Nephron progenitor cell (in vitro differentiated cells): ENCODE measurements around the gene EWSR1.

ENCODE experiments used
- DNase-seq: peaks from one replicate; pipeline ENCODE4 v3.0.0; 2021
- H3K27ac Mint-ChIP-seq: 2 replicates; pipeline ENCODE4 v1.8.0; 2021; ENCODE audit warnings: mild to moderate bottlenecking, moderate library complexity, mixed read lengths
- H3K27me3 Mint-ChIP-seq: 2 replicates; pipeline ENCODE4 v1.8.0; 2021; ENCODE audit warnings: mild to moderate bottlenecking, low read depth, mixed read lengths; ENCODE audit not compliant: poor library complexity
- H3K36me3 Mint-ChIP-seq: 2 replicates; pipeline ENCODE4 v1.8.0; 2021; ENCODE audit warnings: low read depth, mixed read lengths
- H3K4me1 Mint-ChIP-seq: 2 replicates; pipeline ENCODE4 v1.8.0; 2021; ENCODE audit warnings: mixed read lengths
- H3K4me3 Mint-ChIP-seq: 2 replicates; pipeline ENCODE4 v1.8.0; 2021; ENCODE audit warnings: mild to moderate bottlenecking, moderate library complexity, mixed read lengths
- H3K9me3 Mint-ChIP-seq: 2 replicates; pipeline ENCODE4 v1.8.0; 2021; ENCODE audit warnings: mild to moderate bottlenecking, moderate library complexity, mixed read lengths
- TF ChIP-seq, protein P1 (sequence below): fragments of 200-600 bp; sonication (generic); IDR thresholded peaks from 2 replicates; pipeline ENCODE4 v1.5.0; 2021; ENCODE audit warnings: antibody characterized with exemption

The EWSR1 gene

DNA sequence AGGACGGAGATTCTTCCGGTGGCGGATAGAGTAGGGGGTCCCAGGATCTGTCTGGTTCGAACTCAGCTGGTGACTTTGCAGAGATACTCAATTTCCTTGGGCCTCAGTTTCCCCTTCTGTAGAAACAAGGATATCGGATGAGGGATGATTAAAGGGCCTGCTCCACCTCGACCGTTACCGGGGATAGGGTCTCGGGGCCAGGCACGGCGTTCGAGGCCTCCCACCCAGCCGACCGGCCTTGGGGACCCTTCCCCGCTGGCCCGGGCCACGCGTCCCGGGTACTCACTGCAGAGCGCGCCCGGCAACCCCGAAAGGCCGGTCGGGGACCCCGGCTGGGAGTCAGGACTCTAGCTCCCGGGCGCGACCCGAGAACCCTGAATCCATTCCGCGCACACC, 608 bp upstream of the EWSR1 start:
- no peak for DNase-seq
- Mint-ChIP-seq H3K4me3 (peak overlapping the region; percentile 96), H3K36me3 (peaks cover 33% of the 10 kb centered on the region), H3K27me3 (peaks cover 5% of the 10 kb centered on the region), H3K9me3 (no peaks in the 10 kb centered on the region), H3K4me1 (peaks cover 59% of the 10 kb centered on the region), H3K27ac (peak overlapping the region; percentile 77)
- TF ChIP-seq, protein P1, sequence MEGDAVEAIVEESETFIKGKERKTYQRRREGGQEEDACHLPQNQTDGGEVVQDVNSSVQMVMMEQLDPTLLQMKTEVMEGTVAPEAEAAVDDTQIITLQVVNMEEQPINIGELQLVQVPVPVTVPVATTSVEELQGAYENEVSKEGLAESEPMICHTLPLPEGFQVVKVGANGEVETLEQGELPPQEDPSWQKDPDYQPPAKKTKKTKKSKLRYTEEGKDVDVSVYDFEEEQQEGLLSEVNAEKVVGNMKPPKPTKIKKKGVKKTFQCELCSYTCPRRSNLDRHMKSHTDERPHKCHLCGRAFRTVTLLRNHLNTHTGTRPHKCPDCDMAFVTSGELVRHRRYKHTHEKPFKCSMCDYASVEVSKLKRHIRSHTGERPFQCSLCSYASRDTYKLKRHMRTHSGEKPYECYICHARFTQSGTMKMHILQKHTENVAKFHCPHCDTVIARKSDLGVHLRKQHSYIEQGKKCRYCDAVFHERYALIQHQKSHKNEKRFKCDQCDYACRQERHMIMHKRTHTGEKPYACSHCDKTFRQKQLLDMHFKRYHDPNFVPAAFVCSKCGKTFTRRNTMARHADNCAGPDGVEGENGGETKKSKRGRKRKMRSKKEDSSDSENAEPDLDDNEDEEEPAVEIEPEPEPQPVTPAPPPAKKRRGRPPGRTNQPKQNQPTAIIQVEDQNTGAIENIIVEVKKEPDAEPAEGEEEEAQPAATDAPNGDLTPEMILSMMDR, result no peak

DNA sequence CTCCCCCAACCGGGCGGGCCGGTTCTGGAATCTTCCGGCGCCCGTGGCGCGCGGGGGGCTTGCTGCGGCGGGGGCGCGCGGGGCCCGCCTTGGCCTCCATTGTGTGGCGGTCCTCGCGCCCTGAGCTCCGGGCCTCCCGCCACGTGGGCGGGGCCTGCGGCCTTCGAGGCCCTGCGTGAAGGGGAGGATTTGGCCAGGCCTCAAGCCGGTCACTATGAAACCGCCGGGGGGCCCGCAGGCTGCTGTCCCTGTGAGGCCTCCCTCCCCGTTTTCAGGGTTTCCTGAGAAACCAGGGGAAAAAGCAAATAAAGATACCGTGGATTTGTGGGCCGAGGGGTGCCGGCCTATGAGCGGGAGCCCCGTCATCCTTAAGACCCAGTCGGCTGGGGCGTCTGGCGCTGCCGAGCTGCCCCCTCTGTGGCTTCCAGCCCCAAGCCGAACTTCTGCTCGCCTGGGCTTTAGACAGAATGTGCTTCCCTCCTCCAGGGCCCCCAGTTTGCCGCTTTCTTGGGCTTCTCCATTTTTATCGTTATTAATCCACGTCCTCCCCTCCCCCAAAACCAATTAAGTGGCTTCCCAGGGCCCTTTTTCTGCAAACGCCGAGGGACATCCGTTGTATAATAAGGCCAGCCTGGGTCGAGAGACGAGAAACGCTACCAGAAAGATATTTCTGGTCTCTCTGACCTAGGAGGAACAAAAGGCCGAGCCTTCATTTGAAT, 602 bp downstream of the EWSR1 start:
- H3K9me3 Mint-ChIP-seq, result no peaks in the 10 kb centered on the region

DNA sequence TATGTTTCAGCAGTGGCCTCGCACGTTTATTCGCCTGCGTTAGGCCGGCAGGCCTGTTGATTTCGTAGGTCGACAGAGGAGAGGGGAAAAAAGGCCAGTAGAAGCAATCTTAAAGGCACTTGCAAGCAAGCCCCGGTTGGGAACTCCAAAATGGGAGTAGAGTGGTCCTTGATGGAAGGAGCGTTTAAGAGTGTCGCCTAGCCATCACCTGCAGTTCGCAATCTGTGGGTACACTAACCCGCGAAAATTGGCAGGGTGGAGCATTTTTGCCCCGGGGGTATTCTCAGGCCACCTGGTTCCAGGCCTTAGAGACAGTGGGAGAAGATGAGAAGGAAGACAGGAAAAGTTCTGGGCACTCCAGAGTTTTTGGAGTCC, 1.1 kb downstream of the EWSR1 start:
- no peaks in the 10 kb centered on the region for H3K9me3 Mint-ChIP-seq
- peak overlapping the region; percentile 98 for H3K27ac Mint-ChIP-seq
- H3K36me3 Mint-ChIP-seq, result peaks cover 49% of the 10 kb centered on the region
- TF ChIP-seq, protein P1, result no peak
- peaks cover 5% of the 10 kb centered on the region for H3K27me3 Mint-ChIP-seq
- peak overlapping the region; percentile 96 for H3K4me3 Mint-ChIP-seq
- no peak for DNase-seq
- H3K4me1 Mint-ChIP-seq, result peaks cover 70% of the 10 kb centered on the region

More for the DNA sequence above, 602 bp downstream of the EWSR1 start:
- Mint-ChIP-seq H3K27me3 (peaks cover 5% of the 10 kb centered on the region), H3K4me1 (peaks cover 69% of the 10 kb centered on the region), H3K4me3 (peak overlapping the region; percentile 96), H3K27ac (peak overlapping the region; percentile 100), H3K36me3 (peaks cover 44% of the 10 kb centered on the region)
- DNase-seq, result peak; percentile 62
- TF ChIP-seq, protein P1, result no peak

DNA sequence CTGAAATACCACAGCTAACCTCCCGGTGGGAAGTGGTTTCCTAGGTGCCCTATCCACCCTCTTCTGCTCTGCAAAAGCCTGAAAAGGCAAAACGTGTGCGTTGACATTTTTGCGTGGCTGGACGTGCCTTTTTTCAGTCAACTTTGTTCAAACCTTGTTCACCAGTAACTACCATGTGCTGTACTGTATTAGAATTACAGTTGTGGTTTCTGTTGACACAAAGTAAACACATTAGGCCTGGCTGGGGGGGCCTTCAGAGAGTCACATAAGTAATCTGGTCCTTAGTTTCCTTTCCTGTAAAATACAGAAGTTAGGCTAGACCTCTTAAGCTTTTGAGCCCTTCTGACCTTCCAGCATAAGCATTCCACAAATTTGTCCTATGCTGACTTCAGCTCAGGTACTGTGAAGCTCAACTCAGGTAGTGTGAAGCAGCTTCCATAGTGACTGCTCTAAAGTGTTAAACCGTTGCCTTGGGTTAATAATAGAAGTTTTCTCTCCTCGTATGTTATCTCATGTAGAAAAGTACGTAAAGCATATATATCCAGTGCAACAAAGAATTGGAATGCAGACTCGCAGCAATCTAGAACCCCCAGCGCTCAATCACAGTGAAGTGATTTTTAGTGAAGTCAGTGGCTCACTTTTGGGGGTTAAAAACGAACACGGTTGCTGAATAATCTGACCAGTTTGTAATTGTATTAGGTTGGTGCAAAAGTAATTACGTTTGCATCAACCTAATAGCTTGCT, 1.8 kb downstream of the EWSR1 start:
- H3K36me3 Mint-ChIP-seq, result peaks cover 52% of the 10 kb centered on the region
- H3K4me3 Mint-ChIP-seq, result peak overlapping the region; percentile 96
- H3K27ac Mint-ChIP-seq, result peak overlapping the region; percentile 98
- TF ChIP-seq, protein P1, result no peak
- DNase-seq, result no peak
- H3K9me3 Mint-ChIP-seq, result no peaks in the 10 kb centered on the region
- peaks cover 5% of the 10 kb centered on the region for H3K27me3 Mint-ChIP-seq
- H3K4me1 Mint-ChIP-seq, result peaks cover 77% of the 10 kb centered on the region

DNA sequence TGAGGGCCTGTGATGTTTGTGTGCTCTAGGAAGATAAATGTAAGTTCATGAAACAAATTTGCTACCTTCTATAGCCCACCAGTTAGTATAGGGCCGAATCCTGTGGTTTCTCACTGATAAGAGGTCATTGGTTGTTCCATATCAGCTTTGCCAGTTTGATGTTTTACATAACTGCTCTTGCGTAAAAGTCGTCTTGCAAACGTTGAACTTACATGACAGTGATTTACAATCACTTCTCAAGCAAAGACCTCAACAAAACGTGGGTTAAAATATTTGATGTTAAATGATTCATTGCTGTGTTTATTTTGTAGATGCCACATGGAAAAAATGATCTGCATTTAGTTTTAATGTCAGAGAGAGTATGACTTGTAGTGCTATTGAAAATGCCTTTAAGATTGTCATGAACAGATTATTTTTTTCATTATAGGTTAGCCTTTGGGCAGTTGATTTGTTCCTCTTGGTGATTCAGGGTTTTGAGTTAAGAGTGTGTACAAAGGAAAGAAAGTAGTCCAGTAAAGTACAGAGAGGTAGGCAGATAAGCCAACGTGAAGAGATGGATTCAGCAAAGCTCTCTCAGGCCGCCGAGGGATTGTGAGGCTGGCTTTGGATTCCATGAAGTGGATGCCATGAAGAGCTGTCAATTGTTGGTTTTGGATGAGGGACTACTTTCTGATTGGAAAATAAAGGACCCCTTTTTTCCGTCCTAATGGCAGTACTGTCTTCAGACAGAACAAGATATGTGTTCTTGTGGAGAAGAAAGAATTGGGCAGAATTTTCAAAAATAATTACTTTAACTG, 2.6 kb downstream of the EWSR1 start:
- peak overlapping the region; percentile 96 for H3K4me3 Mint-ChIP-seq
- peaks cover 59% of the 10 kb centered on the region for H3K36me3 Mint-ChIP-seq
- TF ChIP-seq, protein P1, result no peak
- H3K27me3 Mint-ChIP-seq, result peaks cover 5% of the 10 kb centered on the region
- DNase-seq, result no peak
- H3K9me3 Mint-ChIP-seq, result no peaks in the 10 kb centered on the region
- peak overlapping the region; percentile 58 for H3K27ac Mint-ChIP-seq
- H3K4me1 Mint-ChIP-seq, result peaks cover 82% of the 10 kb centered on the region
